NCI-H2227 (cell line): ENCODE measurements around the gene IMPA2.
A peak's percentile ranks its signal among the peaks of the same experiment; 100 is the strongest.
"Not testable (repeated sequence)": the region's sequence is repeated elsewhere in the genome, so short reads cannot be mapped to it uniquely, and the experiment has no call there.

Experiments used
- DNase-seq: peaks from one replicate; lab custom pipeline; 2025; ENCODE audit not compliant: unreplicated experiment; lab: John Stamatoyannopoulos, UW

Gene IMPA2

GRCh38 chr18:12067671-12068070 is 86.4 kb downstream of the IMPA2 start:
- no peak for DNase-seq

- DNase-seq = not testable (repeated sequence)
Observed at GRCh38 chr18:12068316-12068949, 87.1 kb downstream of the IMPA2 start.

GRCh38 chr18:12068950-12069320 is 87.6 kb downstream of the IMPA2 start:
- DNase-seq = no peak

GRCh38 chr18:12071066-12071465 is 89.8 kb downstream of the IMPA2 start:
- not testable (repeated sequence) for DNase-seq

GRCh38 chr18:12072996-12073395 is 91.7 kb downstream of the IMPA2 start:
- DNase-seq = no peak

GRCh38 chr18:12074736-12075135 is 93.4 kb downstream of the IMPA2 start:
- peak; percentile 7 for DNase-seq

GRCh38 chr18:12076424-12077140 is 95.3 kb downstream of the IMPA2 start:
- DNase-seq = peak; percentile 81

- DNase-seq = not testable (repeated sequence)
Observed at GRCh38 chr18:12077994-12078393, 96.7 kb downstream of the IMPA2 start.

- DNase-seq = no peak
Observed at GRCh38 chr18:12079491-12080237, 98.4 kb downstream of the IMPA2 start.
